Testis (tissue), 2 donors: Measurements from ENCODE around the gene IL22.

Experiments
- CTCF ChIP-seq, 3 experiments: fragments of 450-650 bp in 2 of 3; fragments of 200-600 bp in 1 of 3; sonication (generic) in 1 of 3; IDR thresholded peaks; one replicate each; pipeline ENCODE4 v1.5.1; 2016 to 2019; ENCODE audit warnings: antibody characterized with exemption in 3 of 3, mild to moderate bottlenecking in 2 of 3, moderate library complexity in 1 of 3
- POLR2A ChIP-seq: fragments of 450-650 bp; IDR thresholded peaks from one replicate; pipeline ENCODE4 v1.6.1; 2017; ENCODE audit warnings: antibody characterized with exemption, mild to moderate bottlenecking, moderate library complexity

- no peak for TF ChIP-seq CTCF (IDR thresholded peaks at IDR 0.05)
- no peak for TF ChIP-seq POLR2A
Measured at GRCh38 chr12:68268967-68269366, 15.6 kb upstream of the IL22 start.
